Uterus (tissue), 2 donors: Measurements from ENCODE around the gene CMTM1.

Experiments
- CTCF ChIP-seq, 4 experiments: fragments of 200-600 bp in 2 of 4; fragments of 450-650 bp in 2 of 4; sonication (generic) in 2 of 4; IDR thresholded peaks; one replicate each; pipeline ENCODE4 v1.5.1; 2016 to 2019; ENCODE audit warnings: antibody characterized with exemption in 4 of 4, mild to moderate bottlenecking in 2 of 4, moderate library complexity in 1 of 4
- POLR2A ChIP-seq, 2 donors: fragments of 450-650 bp; IDR thresholded peaks; one replicate each; pipeline ENCODE4 v1.6.1; 2016; ENCODE audit warnings: antibody characterized with exemption in 2 of 2, mild to moderate bottlenecking in 1 of 2, moderate library complexity in 1 of 2

- TF ChIP-seq POLR2A (IDR thresholded peaks at IDR 0.05) (no peak), CTCF (IDR thresholded peaks at IDR 0.05) (no peak)
Observed at GRCh38 chr16:66591018-66591417, 24.8 kb downstream of the CMTM1 start.
